Measurements from ENCODE around the gene TRPM2.
A peak's percentile ranks its signal among the peaks of the same experiment; 100 is the strongest.
"Not testable (repeated sequence)": the region's sequence is repeated elsewhere in the genome, so short reads cannot be mapped to it uniquely, and the experiment has no call there.

Gene TRPM2

DNA sequence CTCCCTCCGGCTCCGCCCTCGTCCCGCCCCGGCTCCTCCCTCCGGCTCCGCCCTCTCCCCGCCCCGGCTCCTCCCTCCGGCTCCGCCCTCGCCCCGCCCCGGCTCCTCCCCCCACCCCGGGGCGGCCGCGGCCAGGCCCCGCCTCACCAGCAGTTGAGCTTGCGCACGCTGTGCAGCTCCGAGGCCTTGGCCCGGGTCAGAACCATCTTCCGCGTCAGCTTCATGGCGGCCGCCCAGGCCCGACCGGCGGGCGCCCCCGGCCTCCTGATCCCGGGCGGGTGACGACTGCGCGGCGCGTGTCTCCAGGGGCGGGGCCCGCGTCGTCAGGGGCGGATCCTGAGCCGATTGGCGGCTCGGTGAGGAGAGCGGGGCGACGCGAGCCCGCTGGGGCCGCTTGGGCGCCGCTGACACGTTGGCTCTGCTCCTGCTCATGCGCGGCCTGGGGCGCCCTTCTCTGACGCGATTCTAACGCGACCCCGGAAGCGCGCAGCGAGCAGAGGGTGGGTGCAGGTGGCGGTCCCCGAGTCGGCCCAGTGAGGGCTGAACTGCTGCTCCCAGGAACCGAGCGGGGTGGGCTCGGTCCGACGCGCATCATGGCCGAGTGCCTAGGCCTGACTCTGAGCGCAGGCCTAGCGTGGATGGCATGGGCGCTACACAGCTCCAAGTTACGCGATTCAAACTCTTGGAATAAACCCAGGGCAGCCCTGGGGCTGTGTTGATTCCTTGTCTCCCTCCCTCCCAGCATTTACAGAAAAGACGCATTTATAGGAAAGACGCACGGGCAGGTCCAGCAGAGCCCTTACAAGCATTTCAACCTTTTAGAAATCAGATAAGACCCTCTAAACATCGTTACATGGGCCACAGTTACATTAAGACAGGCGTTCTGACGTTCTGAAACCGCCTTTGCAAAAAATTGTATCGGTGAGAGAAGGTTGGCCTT is 14.2 kb upstream of the TRPM2 start, which contains the start of gene CFAP410:
CFAP410 (minus strand) TSS at position 420 of the 940 bp plus-strand sequence; CDS start at position 224, 196 bp downstream.
- no peaks in the 10 kb centered on the region for H3K27me3 ChIP-seq (ENCODE audit: insufficient read depth, low read length)
- peak within 1 kb of the TSS; percentile 99 for H3K27ac ChIP-seq (ENCODE audit: low read depth, low read length)
- H3K4me3 ChIP-seq (ENCODE audit: low read length): peak within 1 kb of the TSS; percentile 92
- peak within 1 kb of the TSS; percentile 91 for H3K9ac ChIP-seq (ENCODE audit: low read depth, low read length)
- H3K9me3 ChIP-seq (ENCODE audit: insufficient read depth, low read depth, low read length): no peaks in the 10 kb centered on the region
- 2% methylated on average over 88 of the region's 90 CpGs for WGBS
- peaks cover 14% of the 10 kb centered on the region for H3K4me1 ChIP-seq (ENCODE audit: insufficient read depth, low read length)
- H3K36me3 ChIP-seq (ENCODE audit: insufficient read depth, low read length): peaks cover 10% of the 10 kb centered on the region; the same call in 1 of the 2 replicates

DNA sequence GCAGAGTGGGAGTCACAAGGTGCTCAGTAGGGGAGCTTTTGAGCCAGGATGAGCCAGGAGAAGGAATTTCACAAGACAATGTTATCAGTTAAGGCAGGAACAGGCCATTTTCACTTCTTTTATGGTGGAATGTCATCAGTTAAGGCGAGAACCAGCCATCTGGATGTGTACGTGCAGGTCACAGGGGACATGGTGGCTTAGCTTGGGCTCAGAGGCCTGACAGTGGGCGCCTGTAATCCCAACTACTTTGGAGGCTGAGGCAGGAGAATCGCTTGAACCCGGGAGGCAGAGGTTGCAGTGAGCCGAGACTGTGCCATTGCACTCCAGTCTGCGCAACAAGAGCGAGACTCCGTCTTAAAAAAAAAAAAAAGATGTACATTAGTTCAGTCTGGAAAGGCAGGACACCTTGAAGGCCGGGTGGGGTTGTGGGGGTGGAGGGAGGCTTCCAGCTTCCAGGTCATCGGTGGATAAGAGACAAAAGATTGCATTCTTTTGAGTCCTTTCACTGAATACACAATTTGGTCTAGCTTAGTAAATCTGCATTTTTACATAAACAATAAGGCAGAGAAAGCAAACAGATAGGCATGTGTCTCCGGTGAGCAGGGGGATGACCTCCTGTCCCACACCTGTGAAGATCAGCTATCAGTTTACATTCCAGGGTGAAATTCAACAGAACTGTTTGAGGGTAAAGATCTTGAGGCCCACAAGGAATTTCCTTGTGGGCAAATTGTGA is 11.5 kb upstream of the TRPM2 start:
- not testable (repeated sequence) for H3K4me3 ChIP-seq (ENCODE audit: low read length); H3K9me3 ChIP-seq (ENCODE audit: insufficient read depth, low read depth, low read length); H3K27me3 ChIP-seq (ENCODE audit: insufficient read depth, low read length); H3K36me3 ChIP-seq (ENCODE audit: insufficient read depth, low read length)
- H3K9ac ChIP-seq (ENCODE audit: low read depth, low read length): peak overlapping the region; percentile 51
- peaks cover 14% of the 10 kb centered on the region for H3K4me1 ChIP-seq (ENCODE audit: insufficient read depth, low read length)
- WGBS: 73% methylated on average over 12 of the region's 12 CpGs
- H3K27ac ChIP-seq (ENCODE audit: low read depth, low read length): peak overlapping the region; percentile 76; the same call in 1 of the 2 replicates

DNA sequence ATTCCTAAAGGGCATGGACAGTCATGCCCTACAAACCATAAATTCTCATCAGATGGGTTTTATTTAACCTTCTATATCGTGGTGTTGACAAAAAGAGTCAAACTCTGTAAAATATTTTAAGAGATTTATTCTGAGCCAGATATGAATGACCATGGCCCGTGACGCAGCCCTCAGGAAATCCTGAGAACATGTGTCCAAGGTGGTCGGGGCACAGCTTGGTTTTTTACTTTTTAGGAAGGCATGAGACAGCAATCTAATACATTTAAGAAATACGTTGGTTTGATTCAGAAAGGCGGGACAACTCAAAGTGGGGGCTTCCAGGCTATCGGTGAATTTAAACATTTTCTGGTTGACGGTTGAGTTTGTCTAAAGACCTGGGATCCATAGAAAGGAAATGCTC is 10.4 kb upstream of the TRPM2 start:
- not testable (repeated sequence) for H3K27me3 ChIP-seq (ENCODE audit: insufficient read depth, low read length); H3K9ac ChIP-seq (ENCODE audit: low read depth, low read length); H3K36me3 ChIP-seq (ENCODE audit: insufficient read depth, low read length); H3K4me3 ChIP-seq (ENCODE audit: low read length); H3K9me3 ChIP-seq (ENCODE audit: insufficient read depth, low read depth, low read length)
- Histone ChIP-seq H3K4me1 (ENCODE audit: insufficient read depth, low read length) (peaks cover 14% of the 10 kb centered on the region), H3K27ac (ENCODE audit: low read depth, low read length) (peak overlapping the region; percentile 76; the same call in 1 of the 2 replicates)
- WGBS: 92% methylated on average over 8 of the region's 8 CpGs

DNA sequence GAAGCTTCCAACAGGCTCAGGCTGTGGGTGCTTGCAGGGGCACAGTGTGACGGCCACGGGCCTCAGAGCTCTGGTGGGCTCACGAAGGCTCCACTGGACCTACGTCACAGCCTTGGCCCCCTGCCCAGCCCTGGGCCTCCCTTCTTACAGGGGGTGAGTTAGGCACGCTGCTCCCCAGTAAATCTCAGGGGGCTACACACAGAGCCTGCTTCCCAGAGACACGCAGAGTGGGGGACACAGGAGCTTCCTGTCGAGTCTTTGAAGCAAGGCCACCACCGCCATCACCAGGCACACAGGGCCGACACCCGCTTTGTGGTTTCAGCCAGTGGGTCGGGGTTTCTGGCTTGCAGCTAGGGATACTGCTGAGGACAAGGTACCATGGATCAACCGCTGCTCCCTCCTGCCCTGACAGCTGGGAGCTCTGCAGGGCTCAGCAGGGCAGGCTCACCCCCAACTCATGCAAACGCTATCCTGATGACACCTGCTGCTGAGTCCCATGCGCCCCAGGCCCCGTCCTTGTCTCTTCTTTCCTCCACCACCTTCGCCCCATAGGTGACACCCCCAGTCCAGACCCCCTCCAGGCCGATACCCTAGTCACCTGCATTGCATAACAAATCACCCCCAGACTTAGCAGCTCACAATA is 8.8 kb upstream of the TRPM2 start:
- Histone ChIP-seq H3K27me3 (ENCODE audit: insufficient read depth, low read length) (no peaks in the 10 kb centered on the region), H3K27ac (ENCODE audit: low read depth, low read length) (no peak overlapping the region), H3K36me3 (ENCODE audit: insufficient read depth, low read length) (no peaks in the 10 kb centered on the region), H3K4me3 (ENCODE audit: low read length) (no peak overlapping the region), H3K4me1 (ENCODE audit: insufficient read depth, low read length) (peaks cover 14% of the 10 kb centered on the region), H3K9me3 (ENCODE audit: insufficient read depth, low read depth, low read length) (no peaks in the 10 kb centered on the region), H3K9ac (ENCODE audit: low read depth, low read length) (no peak overlapping the region)
- WGBS: 92% methylated on average over 17 of the region's 17 CpGs

DNA sequence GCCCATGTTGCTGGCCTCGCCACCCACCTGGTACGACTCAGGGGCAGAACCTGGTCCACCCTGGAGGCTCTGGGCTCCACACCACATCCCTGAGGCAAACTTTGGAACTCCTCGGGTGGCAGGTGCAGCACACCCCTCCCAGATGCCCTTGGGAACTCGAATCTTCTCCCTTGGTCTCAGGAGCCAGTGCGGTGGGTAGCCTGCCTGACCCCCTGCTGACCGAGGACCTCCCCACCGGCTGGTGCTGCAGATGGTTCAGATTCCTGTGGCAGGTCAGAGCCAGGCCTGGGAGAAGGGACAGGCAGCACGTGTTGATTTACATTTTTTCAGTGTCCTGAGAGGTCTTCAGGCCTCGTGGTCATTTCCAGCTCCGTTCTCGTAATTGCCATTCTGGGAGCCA is 7.9 kb upstream of the TRPM2 start:
- Histone ChIP-seq H3K27me3 (ENCODE audit: insufficient read depth, low read length) (no peaks in the 10 kb centered on the region), H3K9ac (ENCODE audit: low read depth, low read length) (no peak overlapping the region), H3K36me3 (ENCODE audit: insufficient read depth, low read length) (no peaks in the 10 kb centered on the region), H3K9me3 (ENCODE audit: insufficient read depth, low read depth, low read length) (no peaks in the 10 kb centered on the region), H3K4me1 (ENCODE audit: insufficient read depth, low read length) (peaks cover 9% of the 10 kb centered on the region), H3K4me3 (ENCODE audit: low read length) (no peak overlapping the region), H3K27ac (ENCODE audit: low read depth, low read length) (no peak overlapping the region)
- WGBS: 78% methylated on average over 11 of the region's 11 CpGs

GRCh38 chr21:44347911-44348451 is 5.4 kb upstream of the TRPM2 start:
- Histone ChIP-seq H3K36me3 (ENCODE audit: insufficient read depth, low read length) (no peaks in the 10 kb centered on the region), H3K27me3 (ENCODE audit: insufficient read depth, low read length) (no peaks in the 10 kb centered on the region), H3K4me1 (ENCODE audit: insufficient read depth, low read length) (no peaks in the 10 kb centered on the region; the same call in 1 of the 2 replicates), H3K4me3 (ENCODE audit: low read length) (no peak overlapping the region), H3K9ac (ENCODE audit: low read depth, low read length) (no peak overlapping the region), H3K9me3 (ENCODE audit: insufficient read depth, low read depth, low read length) (no peaks in the 10 kb centered on the region), H3K27ac (ENCODE audit: low read depth, low read length) (no peak overlapping the region)
- WGBS: 82% methylated on average over 22 of the region's 22 CpGs

DNA sequence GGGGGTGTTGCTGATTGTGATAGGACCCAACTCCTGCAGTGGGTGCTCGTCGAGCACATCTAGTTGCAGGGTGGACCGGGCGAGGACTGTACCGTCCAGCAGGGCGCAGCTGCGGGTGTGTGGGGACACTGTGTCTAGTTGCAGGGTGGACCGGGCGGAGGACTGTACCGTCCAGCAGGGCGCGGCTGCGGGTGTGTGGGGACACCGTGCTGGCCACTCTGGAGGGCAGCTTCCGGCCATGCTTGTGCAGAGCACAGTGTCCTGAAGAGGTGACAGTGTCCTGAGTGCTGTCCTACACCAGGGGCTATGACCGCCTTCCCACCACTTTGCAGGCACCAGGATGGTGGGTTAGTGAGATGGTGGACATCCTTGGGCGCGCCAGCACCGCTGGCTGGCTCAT is 4.6 kb upstream of the TRPM2 start:
- Histone ChIP-seq H3K4me3 (ENCODE audit: low read length) (no peak overlapping the region), H3K27ac (ENCODE audit: low read depth, low read length) (no peak overlapping the region), H3K4me1 (ENCODE audit: insufficient read depth, low read length) (no peaks in the 10 kb centered on the region), H3K9me3 (ENCODE audit: insufficient read depth, low read depth, low read length) (no peaks in the 10 kb centered on the region), H3K9ac (ENCODE audit: low read depth, low read length) (no peak overlapping the region), H3K36me3 (ENCODE audit: insufficient read depth, low read length) (no peaks in the 10 kb centered on the region), H3K27me3 (ENCODE audit: insufficient read depth, low read length) (no peaks in the 10 kb centered on the region)
- WGBS: 97% methylated on average over 19 of the region's 19 CpGs

GRCh38 chr21:44349416-44349846 is 4.0 kb upstream of the TRPM2 start:
- 95% methylated on average over 12 of the region's 12 CpGs for WGBS
- no peaks in the 10 kb centered on the region for H3K9me3 ChIP-seq (ENCODE audit: insufficient read depth, low read depth, low read length)
- no peak overlapping the region for H3K4me3 ChIP-seq (ENCODE audit: low read length)
- H3K27me3 ChIP-seq (ENCODE audit: insufficient read depth, low read length): no peaks in the 10 kb centered on the region
- no peaks in the 10 kb centered on the region for H3K36me3 ChIP-seq (ENCODE audit: insufficient read depth, low read length)
- no peak overlapping the region for H3K9ac ChIP-seq (ENCODE audit: low read depth, low read length)
- H3K27ac ChIP-seq (ENCODE audit: low read depth, low read length): no peak overlapping the region
- H3K4me1 ChIP-seq (ENCODE audit: insufficient read depth, low read length): no peaks in the 10 kb centered on the region

- Histone ChIP-seq H3K4me3 (ENCODE audit: low read length) (no peak overlapping the region), H3K4me1 (ENCODE audit: insufficient read depth, low read length) (no peaks in the 10 kb centered on the region), H3K27me3 (ENCODE audit: insufficient read depth, low read length) (no peaks in the 10 kb centered on the region), H3K9ac (ENCODE audit: low read depth, low read length) (no peak overlapping the region), H3K27ac (ENCODE audit: low read depth, low read length) (no peak overlapping the region), H3K36me3 (ENCODE audit: insufficient read depth, low read length) (no peaks in the 10 kb centered on the region), H3K9me3 (ENCODE audit: insufficient read depth, low read depth, low read length) (no peaks in the 10 kb centered on the region)
- WGBS: 96% methylated on average over 113 of the region's 113 CpGs
These were observed 3.3 kb upstream of the TRPM2 start for GRCh38 chr21:44349847-44350772.
